ENCODE measurements around the gene MIOS. TPM values are rescaled to one million over a fixed set of nuclear protein-coding genes. Genes with fewer than 3 reads are reported as not detected.

MIOS gene
- total and polyA plus RNA-seq, 9 of the 15 experiments (the other 6 are each of a cell fraction or from before 2014, with no cell fraction given): 7.8 to 47.8 (median 30.6) TPM

GRCh38 chr7:7565746-7566650 lies 686 bp upstream of the MIOS start (continued):
- TF ChIP-seq TRIM25 (IDR thresholded peaks at IDR 0.05; ENCODE audit: borderline replicate concordance): no peak

GRCh38 chr7:7567898-7568531 lies 1.3 kb downstream of the MIOS start:
- in situ Hi-C loops (cut with MboI): no loop called here
- ATAC-seq: no peak
- H3K9me3 ChIP-seq (replicated peaks; ENCODE audit: control insufficient read depth, insufficient read depth, low read depth, low read length): no peaks in the 10 kb centered on the region
- ChIA-PET CTCF (ENCODE audit: low intra/inter-chr PET ratio) (no interaction called here), POLR2A (interaction anchor here (1.0 to 1.3 kb wide), 2 partner anchors 9 to 95 kb away, joined by 3 to 4 read pairs; no protein-coding TSS in a partner anchor)
- WGBS (ENCODE audit: insufficient coverage, low coverage, missing lambda C conversion rate): 23% methylated on average over 2 of the region's 2 CpGs
- peak overlapping the region; percentile 81 for H3K4me3 ChIP-seq
- peaks cover 39% of the 10 kb centered on the region for H3K36me3 ChIP-seq (ENCODE audit: control insufficient read depth, insufficient read depth, low read length)
- TSS peak; percentile 49 for BruUV-seq (replicated peaks)
- peak; percentile 11 for FAIRE-seq
- H3K4me1 ChIP-seq (replicated peaks in 1 of 2; ENCODE audit: control insufficient read depth in 2 of 2, insufficient read depth in 2 of 2, low read length in 2 of 2): peaks cover 10 to 16% of the 10 kb centered on the region in 2 experiments; a peak in 4 of 5 replicates
- peak overlapping the region; percentile 96 for H2AFZ ChIP-seq (ENCODE audit: low read depth, low read length)
- no peak for DNase-seq (ENCODE audit: extremely low read depth in 1 of 4, low spot score in 3 of 4)
- peak overlapping the region in 1 of 2 experiments; percentile 84; a peak in 2 of 4 replicates for H3K9ac ChIP-seq (ENCODE audit: insufficient read depth in 1 of 2, low read depth in 2 of 2, low read length in 2 of 2)
- peaks cover 60% of the 10 kb centered on the region for H3K79me2 ChIP-seq (ENCODE audit: control insufficient read depth, insufficient read depth, low read length)
- H3K27ac ChIP-seq (ENCODE audit: extremely low read depth, low read depth, low read length): peak overlapping the region; percentile 86; the same call in 2 of the 3 replicates
- peak overlapping the region; percentile 86 for H3K4me2 ChIP-seq (ENCODE audit: insufficient read depth, low read length)
- no peaks in the 10 kb centered on the region for H3K9me1 ChIP-seq (ENCODE audit: control insufficient read depth, insufficient read depth, low read length)
- H4K20me1 ChIP-seq (replicated peaks; ENCODE audit: control insufficient read depth, insufficient read depth, low read length): no peaks in the 10 kb centered on the region
- intact Hi-C loops (cut with micrococcal nuclease): loop anchor here (2.0 kb wide), 1 partner anchor 73 kb away; the partner anchor contains the start of gene UMAD1
- no peaks in the 10 kb centered on the region for H3K27me3 ChIP-seq (ENCODE audit: control insufficient read depth in 2 of 2, insufficient read depth in 2 of 2, low read length in 2 of 2)
- TF ChIP-seq HNRNPL (IDR thresholded peaks at IDR 0.05; ENCODE audit: low read depth, low read length) (no peak), KLF6 (CRISPR knock-in tag; IDR thresholded peaks at IDR 0.05; ENCODE audit: borderline replicate concordance) (no peak), DLX4 (CRISPR knock-in tag; IDR thresholded peaks at IDR 0.05) (no peak), VEZF1 (CRISPR knock-in tag; IDR thresholded peaks at IDR 0.05) (no peak), POU5F1 (IDR thresholded peaks at IDR 0.05; ENCODE audit: borderline replicate concordance, low read depth, low read length, partially characterized antibody) (no peak), PCBP2 (IDR thresholded peaks at IDR 0.05; ENCODE audit: low read depth, low read length, poor library complexity, severe bottlenecking) (no peak), ZBTB49 (CRISPR knock-in tag; IDR thresholded peaks at IDR 0.05; ENCODE audit: borderline replicate concordance) (no peak), ZNF589 (CRISPR knock-in tag; IDR thresholded peaks at IDR 0.05; ENCODE audit: low read depth) (no peak)

Data from K562 (cell line).